IPS-18c (cell line): ENCODE measurements around the gene SSPN.

Experiments used
- H3K4me3 ChIP-seq: 2 replicates; pipeline ENCODE4 v1.7.0; 2013; ENCODE audit warnings: low read depth, mild to moderate bottlenecking, low read length, moderate library complexity; ENCODE audit not compliant: insufficient read depth
- H3K9me3 ChIP-seq: one replicate; pipeline ENCODE4 v1.6.1; 2013; ENCODE audit warnings: mild to moderate bottlenecking, low read length, moderate library complexity; ENCODE audit not compliant: control insufficient read depth, insufficient read depth

Gene SSPN

DNA sequence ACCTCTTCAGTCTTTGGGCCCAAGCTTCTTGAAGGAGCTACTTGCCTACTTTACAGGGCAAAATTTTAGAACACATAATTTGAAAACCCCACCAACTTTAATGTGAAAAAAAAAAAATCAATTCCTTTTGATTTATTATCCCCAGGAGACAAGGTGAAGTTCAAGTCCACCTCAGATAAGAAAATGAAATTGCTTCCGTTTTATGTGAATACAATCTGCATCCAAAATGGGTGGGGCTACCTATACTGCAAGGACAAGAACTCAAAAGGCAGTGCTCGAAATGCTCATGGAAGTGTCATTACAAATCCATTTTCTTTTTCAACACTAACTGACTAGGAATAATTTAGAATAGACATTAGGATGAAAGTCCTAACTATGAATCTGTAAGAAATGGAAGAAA is 45.7 kb downstream of the SSPN start:
- H3K9me3 ChIP-seq, result peaks cover 2% of the 10 kb centered on the region
- H3K4me3 ChIP-seq, result no peak overlapping the region

DNA sequence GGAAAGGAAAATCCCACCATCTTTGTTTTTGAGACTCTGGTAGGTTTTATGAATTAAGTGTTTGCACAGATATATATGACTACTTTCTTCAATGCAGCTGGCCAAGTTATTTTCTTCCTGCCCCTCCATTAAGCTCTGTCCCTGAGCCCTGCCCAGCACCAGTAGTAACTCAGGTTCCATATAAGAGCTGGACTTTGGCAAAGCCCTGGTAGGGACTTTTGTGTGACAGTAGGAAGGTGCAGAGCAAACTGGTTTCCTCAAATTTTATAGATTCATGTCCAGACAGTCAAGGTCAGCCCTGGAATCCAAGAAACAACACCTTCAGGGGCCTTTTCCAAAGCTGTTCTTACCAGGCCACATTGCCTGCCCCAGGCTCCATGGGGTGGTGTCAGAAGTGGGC is 47.3 kb downstream of the SSPN start:
- Histone ChIP-seq H3K4me3 (no peak overlapping the region), H3K9me3 (peaks cover 2% of the 10 kb centered on the region)

DNA sequence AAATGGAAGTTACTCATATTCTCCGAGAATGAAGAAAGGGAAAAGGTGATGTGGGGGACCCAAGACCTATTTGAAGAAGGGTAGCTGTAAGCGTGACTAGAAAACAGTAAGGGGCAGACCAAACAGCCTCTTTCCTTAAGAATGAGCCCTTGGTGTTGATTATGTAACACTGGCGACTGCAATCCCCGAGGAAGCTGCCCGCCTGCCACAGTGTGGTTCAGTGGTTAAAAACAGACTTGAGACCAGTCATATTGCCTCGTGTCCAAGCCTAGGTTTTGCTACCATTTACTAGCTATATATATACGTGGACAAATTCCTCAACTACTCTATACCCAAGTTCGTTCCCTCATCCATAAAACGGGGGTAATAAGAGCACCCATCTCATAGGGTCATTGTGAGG is 49.1 kb downstream of the SSPN start:
- peaks cover 5% of the 10 kb centered on the region for H3K9me3 ChIP-seq

DNA sequence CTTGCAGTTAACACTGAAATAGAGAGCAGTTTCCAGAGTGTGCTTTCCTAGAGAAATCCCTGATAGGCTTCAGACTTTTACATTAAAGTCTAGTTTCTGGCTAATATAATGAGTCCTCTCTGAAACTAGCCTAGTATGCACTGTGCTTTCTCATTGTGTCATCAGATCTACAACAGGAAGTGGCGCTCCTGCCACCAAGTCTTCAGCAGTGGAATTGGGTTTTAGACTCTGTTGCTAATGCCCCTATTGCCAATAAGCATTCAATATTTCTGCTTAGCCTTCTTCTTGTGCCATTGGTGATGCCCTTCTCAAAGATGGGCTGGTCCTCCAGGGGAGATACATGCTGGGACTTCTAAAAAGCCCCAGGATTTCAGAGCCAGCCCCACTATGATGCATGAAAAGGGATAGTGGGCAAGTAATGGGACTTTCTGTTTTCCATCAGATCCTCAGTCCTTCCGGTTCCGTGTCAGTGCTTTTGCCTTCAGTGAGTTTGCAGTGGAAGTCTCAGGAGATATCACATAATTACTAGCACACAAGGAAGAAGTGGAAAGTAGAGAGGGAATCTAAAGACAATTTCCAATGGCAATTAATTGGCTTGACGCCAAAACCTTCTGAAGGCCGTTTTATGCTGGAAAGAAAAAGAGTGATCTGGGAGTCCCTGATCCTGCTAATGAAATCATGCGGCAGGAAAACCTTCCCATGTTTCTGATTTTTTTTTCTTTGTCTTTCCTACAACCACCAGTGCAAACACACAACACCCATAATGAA is 50.0 kb downstream of the SSPN start:
- Histone ChIP-seq H3K9me3 (peaks cover 5% of the 10 kb centered on the region), H3K4me3 (no peak overlapping the region)

More for the DNA sequence above, 49.1 kb downstream of the SSPN start:
- no peak overlapping the region for H3K4me3 ChIP-seq

DNA sequence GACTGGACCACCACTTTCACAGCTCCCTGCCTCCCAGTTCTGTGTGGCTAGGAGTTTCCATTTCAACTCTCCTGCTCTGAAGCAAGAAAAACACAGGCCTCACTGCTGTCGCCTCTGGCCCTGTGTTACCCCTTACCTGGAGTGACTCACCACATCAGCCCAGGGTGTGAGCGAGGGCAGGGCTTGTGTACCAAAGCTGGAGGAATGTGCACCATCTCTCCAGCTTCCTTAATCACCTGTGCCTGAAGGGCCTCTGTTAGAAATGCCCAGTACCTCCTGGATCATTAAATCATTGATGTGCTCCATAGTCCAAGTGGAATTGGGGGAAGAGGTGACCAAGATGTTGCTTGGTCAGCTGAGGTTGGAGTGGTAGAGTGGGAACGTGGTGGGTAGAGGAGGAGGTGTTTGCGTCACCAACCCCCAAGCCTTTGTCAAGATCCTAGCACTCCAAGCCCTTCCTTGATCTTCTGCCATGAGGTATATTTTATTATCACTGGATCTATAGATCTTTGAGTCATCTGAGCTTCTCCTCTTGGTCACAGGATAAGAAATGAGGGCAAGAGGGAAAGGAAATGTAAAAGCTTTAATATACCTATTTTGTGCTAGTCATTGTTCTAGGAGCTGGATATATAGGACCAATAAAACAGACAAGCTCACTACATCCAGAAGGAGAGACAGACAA is 51.3 kb downstream of the SSPN start:
- Histone ChIP-seq H3K4me3 (no peak overlapping the region), H3K9me3 (peaks cover 7% of the 10 kb centered on the region)

DNA sequence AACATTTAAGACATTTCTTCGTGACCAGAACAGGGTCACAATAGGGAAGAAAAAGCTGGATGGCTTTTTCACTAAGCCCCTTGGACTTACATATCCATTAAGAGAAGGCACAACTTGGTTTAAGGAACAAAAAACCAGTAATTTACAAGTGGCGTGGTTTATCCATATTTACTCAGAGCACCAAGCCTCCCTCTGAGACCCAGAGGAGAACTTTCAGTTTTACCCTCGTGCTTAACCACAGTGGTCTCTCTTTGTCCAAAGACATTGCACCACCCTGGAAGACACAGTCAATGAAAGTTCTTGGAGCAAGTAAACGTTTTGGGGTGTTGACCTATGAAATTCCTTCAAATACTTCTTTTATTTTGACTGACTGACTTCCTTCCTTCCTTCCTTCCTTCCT is 52.5 kb downstream of the SSPN start:
- H3K9me3 ChIP-seq, result peaks cover 8% of the 10 kb centered on the region

DNA sequence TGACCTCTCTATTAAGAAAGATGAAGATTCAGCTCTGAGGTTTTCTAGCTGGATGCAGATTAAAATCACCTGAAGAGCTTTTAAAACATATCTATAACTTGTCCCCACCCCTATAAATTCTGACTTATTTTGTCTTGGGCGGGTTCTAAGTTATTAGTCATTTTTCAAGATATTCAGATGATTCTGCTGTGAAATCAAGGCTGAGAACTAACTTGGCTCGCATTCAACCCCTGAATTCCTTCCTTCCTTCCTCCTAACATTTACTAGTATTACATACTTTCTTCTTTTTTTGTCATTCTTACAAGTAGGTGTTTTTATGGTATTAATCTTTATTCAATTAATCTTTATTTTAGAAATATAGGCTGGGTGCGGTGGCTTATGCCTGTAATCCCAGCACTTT is 55.4 kb downstream of the SSPN start:
- Histone ChIP-seq H3K4me3 (no peak overlapping the region), H3K9me3 (peaks cover 6% of the 10 kb centered on the region)

More for the DNA sequence above, 52.5 kb downstream of the SSPN start:
- no peak overlapping the region for H3K4me3 ChIP-seq

DNA sequence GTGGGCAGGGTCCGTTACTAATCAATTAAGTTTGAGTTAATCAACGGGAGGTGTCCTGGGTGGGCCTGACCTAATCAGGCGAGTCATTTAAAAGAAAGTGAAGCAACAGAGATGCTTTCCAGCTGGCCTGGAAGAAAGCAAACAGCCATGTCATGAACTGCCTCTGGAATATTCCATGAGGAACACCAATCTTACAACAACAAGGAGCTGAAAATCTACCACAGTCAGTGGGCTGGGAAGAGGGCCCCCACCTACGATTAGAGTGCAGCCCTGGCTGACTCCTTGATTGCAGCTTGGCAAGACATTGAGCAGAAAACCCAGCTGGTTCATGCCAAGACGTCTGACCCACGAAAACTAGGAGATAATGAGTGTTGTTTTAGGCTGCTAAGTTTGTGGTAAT is 56.2 kb downstream of the SSPN start:
- H3K9me3 ChIP-seq, result peaks cover 7% of the 10 kb centered on the region

DNA sequence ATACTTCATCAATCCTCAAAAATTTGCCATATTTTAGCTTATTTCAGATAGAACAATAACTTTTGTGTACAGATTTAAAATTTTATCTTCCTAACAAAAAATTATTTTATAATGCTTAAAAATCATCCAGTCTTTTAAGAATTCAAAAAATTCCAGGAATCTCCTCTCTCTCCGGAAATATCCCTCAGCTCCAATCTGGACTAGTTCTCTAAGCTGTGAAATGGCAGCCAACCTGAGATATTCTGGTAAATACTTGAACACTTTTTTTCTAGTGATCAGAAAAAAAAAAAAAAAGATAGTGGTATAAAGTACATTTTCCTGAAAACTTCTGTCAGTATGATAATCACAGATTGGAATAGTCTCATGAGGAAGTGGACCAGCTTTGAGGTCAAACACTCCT is 57.6 kb downstream of the SSPN start:
- H3K9me3 ChIP-seq, result peaks cover 10% of the 10 kb centered on the region
- no peak overlapping the region for H3K4me3 ChIP-seq

More for the DNA sequence above, 56.2 kb downstream of the SSPN start:
- no peak overlapping the region for H3K4me3 ChIP-seq

DNA sequence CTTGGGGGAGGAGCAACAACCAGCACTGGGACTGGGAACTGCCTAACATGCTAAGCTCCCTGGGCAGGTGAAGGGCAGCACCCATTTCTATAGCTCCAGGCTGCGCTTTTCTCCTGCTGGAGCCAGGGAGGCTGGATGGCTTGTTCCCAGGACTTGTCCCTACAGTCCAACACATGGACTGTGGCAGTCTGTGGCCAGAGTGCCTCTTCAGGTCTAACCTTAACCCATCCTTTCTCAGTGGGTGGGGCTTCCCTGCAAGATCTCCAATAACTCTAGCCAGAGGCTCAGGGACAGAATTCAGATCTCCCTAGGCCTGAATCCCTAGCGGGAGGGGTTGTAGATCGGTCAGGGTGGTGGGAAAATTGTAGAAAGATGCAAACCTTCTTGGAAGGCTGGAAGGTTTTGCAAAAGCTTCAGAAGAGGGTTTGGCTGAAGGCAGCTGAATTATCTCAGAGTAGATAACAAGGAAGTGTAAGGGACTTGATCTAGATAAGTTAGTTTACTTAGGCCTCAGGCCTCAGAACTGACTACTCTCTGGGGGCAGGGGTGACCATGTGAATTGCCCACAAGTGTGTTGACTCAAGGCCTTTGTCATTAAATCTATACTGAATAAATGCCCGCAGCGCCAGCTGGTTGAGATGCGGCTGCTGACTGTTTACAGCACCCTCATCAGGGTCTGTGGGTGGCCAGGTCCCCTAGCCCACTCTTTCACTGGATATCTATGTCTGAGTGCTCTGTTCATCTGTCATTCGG is 60.7 kb downstream of the SSPN start:
- Histone ChIP-seq H3K4me3 (no peak overlapping the region), H3K9me3 (peaks cover 8% of the 10 kb centered on the region)

DNA sequence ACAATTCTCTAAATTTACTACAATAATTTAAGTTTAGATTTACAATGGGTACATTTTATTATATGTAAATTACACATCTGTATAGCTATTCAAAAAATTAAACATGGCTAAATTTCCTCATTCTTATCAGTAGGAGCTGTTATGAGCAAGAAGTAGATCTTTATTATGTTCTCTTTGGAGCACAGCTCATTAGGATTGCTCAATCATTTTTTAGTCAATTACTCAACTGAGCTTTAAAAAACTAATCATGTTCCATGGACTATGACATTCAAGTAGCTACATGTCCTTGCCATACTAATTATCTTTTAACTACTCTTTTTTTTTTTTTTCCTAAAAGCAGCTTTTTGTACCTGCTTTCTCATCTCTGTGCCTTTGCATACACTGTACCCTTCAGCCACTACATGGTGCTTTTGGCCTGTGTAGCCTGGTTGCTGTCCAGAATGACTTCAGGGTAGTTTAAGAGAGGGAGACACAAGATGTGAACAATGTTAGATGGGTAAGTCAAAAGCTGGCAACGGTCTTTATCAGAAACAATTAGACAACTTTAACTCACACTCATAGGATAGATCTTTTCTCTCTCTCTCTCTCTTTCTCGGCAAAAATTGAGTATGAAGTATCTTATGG is 69.0 kb downstream of the SSPN start:
- no peaks in the 10 kb centered on the region for H3K9me3 ChIP-seq
- no peak overlapping the region for H3K4me3 ChIP-seq

DNA sequence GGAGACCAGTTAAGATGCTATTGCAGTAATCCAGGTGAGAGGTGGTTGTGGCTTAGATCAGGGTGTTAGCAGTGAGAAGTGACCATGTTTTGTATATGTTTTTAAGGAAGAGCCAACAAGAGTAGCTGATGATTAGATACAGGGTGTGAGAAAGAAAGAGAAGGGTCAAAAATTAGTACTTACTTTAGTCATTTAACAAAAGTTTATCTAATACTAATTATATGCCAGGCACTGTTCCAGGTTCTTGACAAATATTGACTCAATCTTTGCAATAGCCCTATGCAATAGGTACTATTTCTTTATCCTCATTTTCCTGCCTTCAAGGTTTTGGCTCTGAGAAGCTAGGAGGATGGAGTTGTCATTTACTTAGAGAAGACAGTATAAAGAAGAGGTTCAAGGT is 70.2 kb downstream of the SSPN start:
- Histone ChIP-seq H3K4me3 (no peak overlapping the region), H3K9me3 (no peaks in the 10 kb centered on the region)

DNA sequence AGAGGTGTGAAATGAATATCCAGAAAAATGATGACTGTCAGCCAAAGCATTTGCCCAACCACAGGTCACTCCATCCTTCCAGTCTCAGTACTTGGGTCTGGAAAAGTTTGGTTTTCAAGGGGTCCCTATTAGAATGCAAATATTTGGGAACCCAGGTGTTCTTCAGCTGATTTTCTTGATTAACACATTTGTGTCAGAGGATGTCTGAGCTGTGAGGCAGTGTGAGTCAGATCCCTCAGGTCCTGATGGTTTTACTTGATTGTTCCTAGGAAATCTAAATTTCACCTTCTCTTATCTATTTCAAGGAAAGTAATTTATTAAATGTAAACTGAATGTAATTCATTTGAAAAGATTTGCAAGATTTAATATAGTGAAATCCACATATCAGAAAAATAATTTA is 71.5 kb downstream of the SSPN start:
- no peak overlapping the region for H3K4me3 ChIP-seq
- no peaks in the 10 kb centered on the region for H3K9me3 ChIP-seq

DNA sequence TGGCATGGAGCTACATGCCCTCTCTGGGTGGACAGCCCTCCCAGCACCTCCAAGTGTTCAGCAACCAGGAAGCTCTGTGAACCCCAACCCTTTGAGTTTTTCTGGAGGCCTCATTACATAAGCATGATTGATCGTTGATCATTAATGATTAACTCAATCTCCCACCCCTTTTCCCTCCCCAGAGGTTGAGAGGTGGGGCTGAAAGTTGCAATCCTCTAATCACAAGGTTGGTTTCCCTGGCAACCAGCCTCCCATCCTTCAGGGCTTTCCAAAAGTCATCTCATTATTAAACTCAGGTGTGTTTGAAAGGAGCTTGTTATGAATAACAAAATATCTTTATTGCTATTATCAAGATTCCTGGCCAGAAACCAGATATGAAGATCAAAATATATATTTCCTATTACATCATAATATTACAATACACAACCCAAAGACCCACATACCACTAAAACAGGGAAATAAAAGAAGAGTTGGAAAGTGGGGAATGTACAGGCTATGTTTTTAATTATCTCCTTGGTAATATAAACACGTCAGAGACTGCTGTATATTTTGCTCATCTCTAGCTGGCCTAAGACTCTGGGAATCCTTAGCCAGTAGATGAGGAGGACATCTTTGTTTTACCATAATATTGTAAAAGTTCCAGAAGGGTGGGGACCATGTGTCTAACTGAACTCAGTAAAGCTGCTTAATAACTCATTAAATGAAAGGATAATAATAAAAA is 73.6 kb downstream of the SSPN start:
- Histone ChIP-seq H3K9me3 (no peaks in the 10 kb centered on the region), H3K4me3 (no peak overlapping the region)

DNA sequence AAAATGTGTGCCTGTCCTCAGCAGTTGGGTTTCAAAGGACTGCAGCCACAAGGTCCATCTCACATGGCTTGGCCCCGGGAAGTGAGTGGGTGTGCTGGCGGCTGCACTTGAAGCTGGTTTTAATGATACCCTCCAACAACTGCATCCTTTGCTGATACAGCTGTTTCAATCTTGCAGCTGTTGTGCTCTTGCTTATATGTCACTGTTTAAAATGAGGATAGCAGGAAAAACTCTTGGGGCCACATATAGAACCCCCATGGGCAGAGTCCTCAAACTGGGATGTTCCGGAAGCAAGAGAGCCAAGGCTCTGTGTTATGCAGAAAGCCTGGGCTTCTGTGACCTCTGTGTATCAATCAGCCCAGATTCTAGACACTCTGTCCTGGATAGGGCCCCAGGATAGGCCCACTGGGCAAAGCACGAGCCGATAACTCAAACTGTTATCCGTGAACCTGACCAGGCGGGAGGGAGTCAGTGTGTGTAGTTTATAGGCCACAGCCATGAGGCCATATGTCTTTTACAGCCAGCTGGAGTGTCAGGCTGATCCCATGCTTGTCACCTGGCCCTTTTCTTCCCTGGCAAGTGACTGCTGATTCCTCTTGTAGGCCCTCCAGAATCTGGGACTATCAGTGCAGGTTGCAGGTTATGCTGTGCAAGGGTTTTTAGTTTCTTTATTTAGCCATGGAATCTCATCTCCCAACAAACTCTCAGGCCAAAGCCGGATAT is 74.3 kb downstream of the SSPN start:
- no peak overlapping the region for H3K4me3 ChIP-seq
- no peaks in the 10 kb centered on the region for H3K9me3 ChIP-seq

DNA sequence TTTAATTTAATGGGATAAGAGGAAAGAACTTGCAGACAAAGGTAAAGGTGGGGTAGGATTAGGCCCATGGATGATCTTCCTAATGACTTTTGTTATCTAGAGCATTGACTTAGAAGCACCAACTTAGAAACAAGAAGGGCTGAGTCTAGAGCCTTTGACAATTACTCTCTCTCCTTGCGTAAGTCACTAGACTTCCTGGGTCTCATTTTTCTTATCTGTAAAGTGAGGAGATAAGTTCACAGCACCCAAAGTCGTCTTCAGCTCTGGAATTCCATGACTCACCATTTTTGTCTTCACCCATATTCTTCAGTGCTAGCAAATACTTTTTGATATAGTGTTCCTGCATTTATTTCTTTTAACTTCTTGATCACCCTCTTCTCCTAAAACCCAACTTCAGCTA is 75.7 kb downstream of the SSPN start:
- no peak overlapping the region for H3K4me3 ChIP-seq
- H3K9me3 ChIP-seq, result no peaks in the 10 kb centered on the region
